NK-92 (cell line): Measurements from ENCODE around the gene IFNGR2.
A peak's percentile ranks its signal among the peaks of the same experiment; 100 is the strongest.
"Not testable (repeated sequence)": the region's sequence is repeated elsewhere in the genome, so short reads cannot be mapped to it uniquely, and the experiment has no call there.

Experiments
- DNase-seq: peaks from one replicate; lab custom pipeline; 2025; ENCODE audit not compliant: unreplicated experiment; lab: John Stamatoyannopoulos, UW

The IFNGR2 gene

DNA sequence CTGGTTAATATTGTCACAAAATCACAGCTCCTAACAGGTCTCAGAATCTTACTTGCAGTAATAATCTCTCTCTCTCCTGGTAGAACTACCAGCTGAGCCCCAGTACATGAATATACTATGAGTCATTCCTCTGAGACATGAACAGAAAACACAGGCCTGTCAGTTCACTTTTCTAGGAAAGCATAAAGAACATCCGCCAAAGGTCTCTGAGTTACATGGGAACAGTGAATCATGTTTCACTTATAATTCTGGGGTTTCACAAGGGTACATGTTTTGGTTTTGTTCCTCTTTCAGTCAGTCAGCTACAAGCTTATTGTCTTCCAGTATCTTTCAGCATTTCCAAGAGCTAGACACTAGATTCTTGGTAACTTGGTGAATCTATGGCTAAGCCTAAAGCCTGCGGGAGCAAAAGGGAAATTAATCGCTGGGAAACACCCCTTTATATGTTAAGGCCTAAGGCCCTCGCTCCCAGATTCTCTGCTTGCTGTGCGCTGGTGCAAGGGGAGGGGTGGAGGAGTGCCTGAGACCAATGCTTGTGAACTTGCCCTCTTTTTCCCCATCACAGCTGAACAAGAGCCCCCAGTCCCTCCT, 31.7 kb downstream of the IFNGR2 start:
- DNase-seq, result no peak

DNA sequence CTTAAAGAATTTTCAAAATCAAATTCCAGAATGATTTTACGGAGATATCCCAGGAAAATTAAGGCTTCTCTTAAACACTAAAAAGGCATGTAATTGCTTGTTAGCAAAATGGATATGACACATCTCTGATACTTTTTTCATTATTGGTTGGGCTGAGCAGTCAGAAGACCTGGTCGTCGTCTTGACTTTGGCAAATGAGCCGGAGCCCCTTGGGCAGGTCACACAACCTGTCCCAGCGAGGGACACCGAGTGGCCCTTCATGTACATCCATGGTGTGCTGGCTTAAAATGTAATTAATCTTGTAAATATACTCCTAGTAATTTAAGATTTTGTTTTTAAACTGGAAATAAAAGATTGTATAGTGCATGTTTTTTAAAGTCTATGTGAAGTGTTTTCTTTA, 33.9 kb downstream of the IFNGR2 start:
- DNase-seq, result no peak

GRCh38 chr21:33441489-33442477, 38.6 kb downstream of the IFNGR2 start:
- no peak for DNase-seq

DNA sequence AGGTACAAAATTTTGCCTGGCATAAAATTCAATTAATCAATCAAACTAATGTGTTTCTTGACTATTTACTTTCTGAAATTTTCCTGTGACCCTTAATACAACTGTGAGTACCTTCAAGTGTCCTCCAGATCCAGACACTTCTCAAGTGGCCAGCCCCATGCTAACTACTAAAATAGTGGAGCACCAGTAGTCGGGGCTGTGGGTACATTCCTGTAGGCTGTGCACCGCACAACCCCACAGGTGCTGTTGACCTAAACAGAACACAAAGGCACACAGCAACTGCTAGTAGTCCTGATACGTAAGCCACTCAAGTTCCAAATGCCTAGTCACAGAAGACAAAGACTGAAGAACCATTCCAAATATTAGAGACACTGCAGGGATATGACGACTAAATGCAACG, 40.0 kb downstream of the IFNGR2 start:
- DNase-seq, result no peak

GRCh38 chr21:33444499-33444898, 41.3 kb downstream of the IFNGR2 start:
- DNase-seq, result no peak

DNA sequence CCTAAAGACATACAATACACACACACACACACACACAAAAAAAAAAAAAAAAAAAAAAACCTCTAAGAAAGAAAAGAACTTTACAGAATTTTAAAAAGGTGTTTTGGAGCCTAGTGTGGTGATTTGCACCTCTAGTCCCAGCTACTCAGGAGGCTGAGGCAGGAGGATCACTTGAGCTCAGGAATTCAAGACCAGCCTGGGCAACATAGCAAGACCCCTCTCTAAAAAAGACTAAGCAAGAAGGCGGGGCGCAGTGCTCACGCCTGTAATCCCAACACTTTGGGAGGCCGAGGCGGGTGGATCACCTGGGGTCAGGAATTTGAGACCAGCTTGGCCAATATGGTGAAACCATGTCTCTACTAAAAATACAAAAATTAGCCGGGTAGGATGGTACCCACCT, 43.4 kb downstream of the IFNGR2 start:
- DNase-seq, result not testable (repeated sequence)

- DNase-seq, result no peak
Observed at GRCh38 chr21:33449616-33450015, 46.4 kb downstream of the IFNGR2 start.

GRCh38 chr21:33451634-33452071, 48.4 kb downstream of the IFNGR2 start:
- DNase-seq, result no peak

- DNase-seq, result no peak
Observed at GRCh38 chr21:33452362-33452761, 49.1 kb downstream of the IFNGR2 start.

- DNase-seq, result no peak
Observed at GRCh38 chr21:33455686-33456446, 52.7 kb downstream of the IFNGR2 start.

DNA sequence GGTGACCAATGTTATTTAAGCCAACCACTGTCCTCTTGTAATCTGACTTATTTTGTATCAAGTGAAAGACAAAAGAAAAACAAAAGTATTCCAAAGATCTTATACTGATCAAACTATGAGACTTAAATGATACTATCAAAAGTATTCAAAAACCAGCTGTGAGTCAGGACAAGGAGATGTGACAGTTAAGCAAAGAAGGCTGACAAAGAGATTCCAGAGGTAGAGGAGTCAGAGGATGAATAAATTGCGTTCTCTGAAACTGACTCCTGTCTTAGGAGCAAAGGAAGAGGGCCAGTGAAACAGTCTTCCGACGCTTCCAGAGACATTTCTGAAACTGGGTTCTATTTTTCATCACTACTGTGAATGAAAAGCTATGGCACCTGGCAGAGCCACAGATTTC, 55.6 kb downstream of the IFNGR2 start:
- DNase-seq, result no peak

GRCh38 chr21:33461538-33462250, 58.5 kb downstream of the IFNGR2 start:
- DNase-seq, result no peak

DNA sequence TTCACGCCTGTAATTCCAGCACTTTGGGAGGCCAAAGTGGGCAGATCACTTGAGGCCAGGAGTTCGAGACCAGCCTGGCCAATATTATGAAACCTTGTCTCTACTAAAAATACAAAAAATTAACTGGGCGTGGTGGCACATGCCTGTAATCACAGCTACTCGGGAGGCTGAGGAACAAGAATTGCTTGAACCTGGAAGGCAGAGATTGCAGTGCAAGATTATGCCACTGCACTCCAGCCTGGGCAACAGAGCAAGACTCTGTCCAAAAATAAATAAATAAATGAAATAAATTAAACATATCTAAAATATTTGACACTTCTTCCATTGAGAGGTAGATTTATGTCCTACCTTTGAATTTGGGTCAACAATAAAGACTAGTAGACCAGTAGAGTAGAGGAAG, 66.0 kb downstream of the IFNGR2 start:
- DNase-seq, result not testable (repeated sequence)

DNA sequence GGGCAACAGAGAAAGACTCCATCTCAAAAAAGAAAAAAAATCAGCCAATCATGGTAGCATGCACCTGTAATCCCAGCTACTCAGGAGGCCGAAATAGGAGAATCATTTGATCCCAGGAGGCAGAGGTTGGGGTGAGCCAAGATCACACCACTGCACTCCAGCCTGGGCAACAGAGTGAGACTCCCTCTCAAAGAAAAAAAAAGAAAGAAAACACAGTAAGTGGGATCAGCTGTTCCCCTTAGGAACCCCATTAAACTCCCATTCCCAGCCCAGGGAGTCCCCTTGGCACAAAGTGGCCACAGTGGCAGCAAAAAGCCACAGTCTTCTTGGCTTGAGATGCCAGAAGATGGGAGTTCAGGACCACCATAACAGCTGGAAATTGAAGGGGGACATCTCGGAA, 67.5 kb downstream of the IFNGR2 start:
- no peak for DNase-seq

- DNase-seq, result no peak
Observed at GRCh38 chr21:33473344-33473743, 70.1 kb downstream of the IFNGR2 start.

GRCh38 chr21:33477066-33477465, 73.9 kb downstream of the IFNGR2 start:
- no peak for DNase-seq

- no peak for DNase-seq
Observed at GRCh38 chr21:33478182-33478581, 75.0 kb downstream of the IFNGR2 start.

GRCh38 chr21:33478935-33479678, 75.9 kb downstream of the IFNGR2 start:
- DNase-seq, result no peak

- peak; percentile 78 for DNase-seq
Observed at GRCh38 chr21:33479679-33480480, 76.7 kb downstream of the IFNGR2 start, which contains the start of gene TMEM50B. Gene TMEM50B (minus strand): TSS chr21:33479974. CDS start chr21:33468885, 11,089 bp downstream.
